K562 (cell line): Measurements from ENCODE around the gene KLB. TPM values are rescaled to one million over a fixed set of nuclear protein-coding genes. Genes with fewer than 3 reads are reported as not detected.

ENCODE experiments used
- ATAC-seq: fragments of 200-7000 bp; cut with Tn5 transposase; 3 replicates; pipeline ENCODE4 v1.9.1; 2020; ENCODE audit warnings: moderate library complexity
- BruUV-seq: library from RNA; stranded (reverse); fragments of 400-500 nt; replicated peaks from 2 replicates; lab custom pipeline; 2021; lab: Mats Ljungman, UMichigan
- CTCF ChIA-PET: fragments of 300-600 bp; formaldehyde crosslinking; extraction: SDS; loops from one replicate; lab custom pipeline; 2021; ENCODE audit warnings: low intra/inter-chr PET ratio; lab: Yijun Ruan, JAX
- POLR2A ChIA-PET: fragments of 300-600, 350-650 bp; sonication (Branson Sonifier 250); formaldehyde crosslinking; extraction: SDS; loops from one replicate; lab custom pipeline; 2021; ENCODE audit warnings: antibody characterized with exemption, inconsistent platforms; lab: Yijun Ruan, JAX
- DNase-seq, 4 experiments: peaks; one replicate each; pipeline versions ENCODE4 v3.0.0 to v3.0.0-alpha.2; 2011 to 2018; ENCODE audit warnings: low spot score in 3 of 4, mixed read lengths in 3 of 4; ENCODE audit errors: extremely low read depth in 1 of 4
- FAIRE-seq: peaks from 2 replicates; lab custom pipeline; 2011; peaks lifted over from hg19 to GRCh38; lab: Jason Lieb, UNC
- H2AFZ ChIP-seq: 2 replicates; pipeline ENCODE4 v1.6.0; 2011; ENCODE audit warnings: low read depth, low read length, control low read depth, inconsistent platforms
- H3K27ac ChIP-seq: fragments of 200-600 bp; 3 replicates; pipeline ENCODE4 v1.8.0; 2011; ENCODE audit warnings: low read depth, mild to moderate bottlenecking, control low read depth, inconsistent platforms, low read length, moderate library complexity, mixed read lengths; ENCODE audit errors: extremely low read depth
- H3K27me3 ChIP-seq, 2 experiments: fragments of 300-600 bp in 1 of 2; 2 replicates in 1 of 2; 3 replicates in 1 of 2; pipeline versions ENCODE4 v1.6.0 to v1.8.0; 2011; ENCODE audit warnings: inconsistent platforms in 2 of 2, low read length in 2 of 2, mild to moderate bottlenecking in 1 of 2, mixed read lengths in 1 of 2, moderate library complexity in 1 of 2; ENCODE audit not compliant: control insufficient read depth in 2 of 2, insufficient read depth in 2 of 2
- H3K36me3 ChIP-seq: fragments of 300-600 bp; 3 replicates; pipeline ENCODE4 v1.8.0; 2011; ENCODE audit warnings: mild to moderate bottlenecking, low read length, inconsistent platforms; ENCODE audit not compliant: control insufficient read depth, insufficient read depth
- H3K4me1 ChIP-seq, 2 experiments: fragments of 200-600 bp in 1 of 2; replicated peaks in 1 of 2; 2 replicates in 1 of 2; 3 replicates in 1 of 2; pipeline versions ENCODE4 v1.5.1 to v1.8.0; 2011; ENCODE audit warnings: inconsistent platforms in 2 of 2, low read length in 2 of 2, mild to moderate bottlenecking in 1 of 2, mixed read lengths in 1 of 2, moderate library complexity in 1 of 2; ENCODE audit not compliant: control insufficient read depth in 2 of 2, insufficient read depth in 2 of 2
- H3K4me2 ChIP-seq: 2 replicates; pipeline ENCODE4 v1.6.1; 2011; ENCODE audit warnings: low read length, control low read depth, inconsistent platforms, mixed read lengths; ENCODE audit not compliant: insufficient read depth
- H3K4me3 ChIP-seq: fragments of 200-600 bp; sonication (generic), shearing (Covaris generic); 2 replicates; pipeline ENCODE4 v1.5.1; 2016; ENCODE audit warnings: control low read depth, inconsistent platforms
- H3K79me2 ChIP-seq: fragments of 200-600 bp; 3 replicates; pipeline ENCODE4 v1.8.0; 2011; ENCODE audit warnings: low read length, inconsistent platforms; ENCODE audit not compliant: control insufficient read depth, insufficient read depth
- H3K9ac ChIP-seq, 2 experiments: 2 replicates each; pipeline versions ENCODE4 v1.6.0 to v1.6.1; 2011; ENCODE audit warnings: low read depth in 2 of 2, low read length in 2 of 2, control low read depth in 1 of 2, inconsistent platforms in 1 of 2, mild to moderate bottlenecking in 1 of 2, mixed read lengths in 1 of 2; ENCODE audit not compliant: insufficient read depth in 1 of 2
- H3K9me1 ChIP-seq: one replicate; pipeline ENCODE4 v1.6.0; 2011; ENCODE audit warnings: inconsistent platforms, mild to moderate bottlenecking, low read length, moderate library complexity; ENCODE audit not compliant: control insufficient read depth, insufficient read depth
- H3K9me3 ChIP-seq: replicated peaks from 2 replicates; pipeline ENCODE4 v1.5.1; 2011; ENCODE audit warnings: low read depth, low read length, inconsistent platforms; ENCODE audit not compliant: control insufficient read depth, insufficient read depth
- H4K20me1 ChIP-seq: replicated peaks from 2 replicates; pipeline ENCODE4 v1.6.1; 2011; ENCODE audit warnings: low read length, inconsistent platforms, mixed read lengths; ENCODE audit not compliant: control insufficient read depth, insufficient read depth
- FOXA3 ChIP-seq, 2 experiments: fragments of 450-650 bp in 1 of 2; sonication (generic) in 1 of 2; formaldehyde crosslinking; IDR thresholded peaks in 1 of 2; conservative IDR thresholded peaks in 1 of 2; 2 replicates each; pipeline versions ENCODE4 v1.4.0 to v1.8.0; 2020 to 2022; ENCODE audit warnings: mild to moderate bottlenecking in 2 of 2, missing genetic modification reagents in 1 of 2
- KLF1 ChIP-seq: fragments of 450-650 bp; IDR thresholded peaks from 2 replicates; pipeline ENCODE4 v1.6.1; 2016; ENCODE audit warnings: missing genetic modification characterization, missing compliant biosample characterization
- RBM34 ChIP-seq: fragments of 200-400 bp; formaldehyde crosslinking; IDR thresholded peaks from 2 replicates; pipeline ENCODE4 v1.6.1; 2018; ENCODE audit warnings: low read length, borderline replicate concordance; ENCODE audit not compliant: insufficient read depth
- SOX6 ChIP-seq: fragments of 450-650 bp; IDR thresholded peaks from 2 replicates; pipeline ENCODE4 v1.6.1; 2014; ENCODE audit warnings: mild to moderate bottlenecking
- VEZF1 ChIP-seq: fragments of 200-800 bp; sonication (Bioruptor generic); IDR thresholded peaks from 2 replicates; pipeline ENCODE4 v1.6.1; 2017; ENCODE audit warnings: missing genetic modification characterization, missing compliant biosample characterization
- ZNF134 ChIP-seq: fragments of 250-450 bp; sonication (Bioruptor Pico); conservative IDR thresholded peaks from 2 replicates; pipeline ENCODE4 v1.4.0; 2020
- ZNF655 ChIP-seq: fragments of 250-450 bp; sonication (Bioruptor Pico); IDR thresholded peaks from 2 replicates; pipeline ENCODE4 v1.5.0; 2021
- WGBS: fragments of 100-300 bp; shearing (Covaris generic); methylation state at CpG from one replicate; pipeline ENCODE4 v1.1.6; 2016; ENCODE audit warnings: low coverage, mixed read lengths; ENCODE audit not compliant: insufficient coverage; ENCODE audit errors: missing lambda C conversion rate; 5-methylcytosine and 5-hydroxymethylcytosine counted together
- in situ Hi-C: fragments of 300-500 bp; cut with MboI; formaldehyde crosslinking; loops from 4 replicates; pipeline ENCODE4 v1.15.0; 2018; ENCODE audit warnings: inconsistent platforms, mixed read lengths
- intact Hi-C: fragments of 100-400 bp; cut with micrococcal nuclease; formaldehyde crosslinking; loops from 2 replicates; pipeline ENCODE4 v1.14.2; 2022
- polyA plus RNA-seq, 8 experiments: library from polyadenylated mRNA; depleted of rRNA in 4 of 8; stranded (reverse) in 5 of 8; unstranded in 3 of 8; fragments of >200 nt; fragmentation: Nextera tagmentation in 2 of 8; fragmentation: Illumina TruSeq in 1 of 8; extraction: Ambion mirVana in 2 of 8; extraction: Trizol in 1 of 8; gene quantifications; 2 replicates each; pipeline versions ENCODE4 v1.2.1 to v1.2.3, GENCODE V29; 2011 to 2014; ENCODE audit warnings: inconsistent platforms in 1 of 8, missing spikeins in 1 of 8
- total RNA-seq, 7 experiments: library from RNA; depleted of rRNA in 6 of 7; stranded (reverse); fragments of >200 nt in 6 of 7; fragmentation: Illumina TruSeq in 2 of 7; extraction: Trizol in 2 of 7; gene quantifications; 2 replicates each; pipeline versions ENCODE4 v1.2.1 to v1.2.3, GENCODE V29; 2011 to 2021; ENCODE audit warnings: low replicate concordance in 1 of 7
- TF ChIP-seq, protein P1 (sequence below): sonication (generic); formaldehyde crosslinking; IDR thresholded peaks from 2 replicates; pipeline ENCODE4 v1.8.0; 2023; ENCODE audit warnings: mild to moderate bottlenecking, missing genetic modification reagents
- TF ChIP-seq, protein P2 (sequence below): fragments of 450-650 bp; IDR thresholded peaks from 2 replicates; pipeline ENCODE4 v1.6.1; 2014; ENCODE audit warnings: low read depth, mild to moderate bottlenecking, moderate library complexity, borderline replicate concordance
- TF ChIP-seq, protein P3 (sequence below): sonication (generic); formaldehyde crosslinking; IDR thresholded peaks from 2 replicates; pipeline ENCODE4 v1.8.1; 2022; ENCODE audit warnings: missing genetic modification reagents

Gene KLB
- total and polyA plus RNA-seq, 9 of the 15 experiments (the other 6 are each of a cell fraction or from before 2014, with no cell fraction given): 0.04 to 0.13 TPM; not detected in 7

GRCh38 chr4:39433878-39434492 is 27.3 kb downstream of the KLB start:
- in situ Hi-C loops: no loop called here
- DNase-seq (no peak), ATAC-seq (no peak), FAIRE-seq (no peak)
- Histone ChIP-seq H2AFZ (no peak overlapping the region), H3K36me3 (no peaks in the 10 kb centered on the region), H3K4me1 (peaks cover 0 to 6% of the 10 kb centered on the region in 2 experiments; a peak in 1 of 5 replicates), H3K9me1 (no peaks in the 10 kb centered on the region), H3K9ac (no peak overlapping the region), H3K27ac (no peak overlapping the region), H3K79me2 (no peaks in the 10 kb centered on the region), H4K20me1 (no peaks in the 10 kb centered on the region), H3K4me3 (no peak overlapping the region), H3K4me2 (no peak overlapping the region), H3K27me3 (peaks cover 0 to 4% of the 10 kb centered on the region in 2 experiments; a peak in 2 of 5 replicates), H3K9me3 (no peaks in the 10 kb centered on the region)
- BruUV-seq: no TSS peak
- intact Hi-C loops: no loop called here
- POLR2A ChIA-PET: interaction anchor here (0.7 to 1.2 kb wide), 3 partner anchors 10 to 69 kb away, joined by 3 to 6 read pairs (median 3); no protein-coding TSS in a partner anchor
- CTCF ChIA-PET: no interaction called here
- 51% methylated on average over 8 of the region's 11 CpGs for WGBS
- no peak for TF ChIP-seq ZNF134 (CRISPR knock-in tag)
- TF ChIP-seq SOX6: no peak
- TF ChIP-seq VEZF1: no peak
- TF ChIP-seq, protein P1, sequence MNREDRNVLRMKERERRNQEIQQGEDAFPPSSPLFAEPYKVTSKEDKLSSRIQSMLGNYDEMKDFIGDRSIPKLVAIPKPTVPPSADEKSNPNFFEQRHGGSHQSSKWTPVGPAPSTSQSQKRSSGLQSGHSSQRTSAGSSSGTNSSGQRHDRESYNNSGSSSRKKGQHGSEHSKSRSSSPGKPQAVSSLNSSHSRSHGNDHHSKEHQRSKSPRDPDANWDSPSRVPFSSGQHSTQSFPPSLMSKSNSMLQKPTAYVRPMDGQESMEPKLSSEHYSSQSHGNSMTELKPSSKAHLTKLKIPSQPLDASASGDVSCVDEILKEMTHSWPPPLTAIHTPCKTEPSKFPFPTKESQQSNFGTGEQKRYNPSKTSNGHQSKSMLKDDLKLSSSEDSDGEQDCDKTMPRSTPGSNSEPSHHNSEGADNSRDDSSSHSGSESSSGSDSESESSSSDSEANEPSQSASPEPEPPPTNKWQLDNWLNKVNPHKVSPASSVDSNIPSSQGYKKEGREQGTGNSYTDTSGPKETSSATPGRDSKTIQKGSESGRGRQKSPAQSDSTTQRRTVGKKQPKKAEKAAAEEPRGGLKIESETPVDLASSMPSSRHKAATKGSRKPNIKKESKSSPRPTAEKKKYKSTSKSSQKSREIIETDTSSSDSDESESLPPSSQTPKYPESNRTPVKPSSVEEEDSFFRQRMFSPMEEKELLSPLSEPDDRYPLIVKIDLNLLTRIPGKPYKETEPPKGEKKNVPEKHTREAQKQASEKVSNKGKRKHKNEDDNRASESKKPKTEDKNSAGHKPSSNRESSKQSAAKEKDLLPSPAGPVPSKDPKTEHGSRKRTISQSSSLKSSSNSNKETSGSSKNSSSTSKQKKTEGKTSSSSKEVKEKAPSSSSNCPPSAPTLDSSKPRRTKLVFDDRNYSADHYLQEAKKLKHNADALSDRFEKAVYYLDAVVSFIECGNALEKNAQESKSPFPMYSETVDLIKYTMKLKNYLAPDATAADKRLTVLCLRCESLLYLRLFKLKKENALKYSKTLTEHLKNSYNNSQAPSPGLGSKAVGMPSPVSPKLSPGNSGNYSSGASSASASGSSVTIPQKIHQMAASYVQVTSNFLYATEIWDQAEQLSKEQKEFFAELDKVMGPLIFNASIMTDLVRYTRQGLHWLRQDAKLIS (CRISPR knock-in tag): no peak
- no peak for TF ChIP-seq FOXA3 (CRISPR knock-in tag; conservative IDR thresholded peaks at IDR 0.05 in 1 of 2, IDR thresholded peaks at IDR 0.05 in 1 of 2)
- TF ChIP-seq, protein P2, sequence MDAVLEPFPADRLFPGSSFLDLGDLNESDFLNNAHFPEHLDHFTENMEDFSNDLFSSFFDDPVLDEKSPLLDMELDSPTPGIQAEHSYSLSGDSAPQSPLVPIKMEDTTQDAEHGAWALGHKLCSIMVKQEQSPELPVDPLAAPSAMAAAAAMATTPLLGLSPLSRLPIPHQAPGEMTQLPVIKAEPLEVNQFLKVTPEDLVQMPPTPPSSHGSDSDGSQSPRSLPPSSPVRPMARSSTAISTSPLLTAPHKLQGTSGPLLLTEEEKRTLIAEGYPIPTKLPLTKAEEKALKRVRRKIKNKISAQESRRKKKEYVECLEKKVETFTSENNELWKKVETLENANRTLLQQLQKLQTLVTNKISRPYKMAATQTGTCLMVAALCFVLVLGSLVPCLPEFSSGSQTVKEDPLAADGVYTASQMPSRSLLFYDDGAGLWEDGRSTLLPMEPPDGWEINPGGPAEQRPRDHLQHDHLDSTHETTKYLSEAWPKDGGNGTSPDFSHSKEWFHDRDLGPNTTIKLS: no peak
- TF ChIP-seq RBM34: no peak
- TF ChIP-seq, protein P3, sequence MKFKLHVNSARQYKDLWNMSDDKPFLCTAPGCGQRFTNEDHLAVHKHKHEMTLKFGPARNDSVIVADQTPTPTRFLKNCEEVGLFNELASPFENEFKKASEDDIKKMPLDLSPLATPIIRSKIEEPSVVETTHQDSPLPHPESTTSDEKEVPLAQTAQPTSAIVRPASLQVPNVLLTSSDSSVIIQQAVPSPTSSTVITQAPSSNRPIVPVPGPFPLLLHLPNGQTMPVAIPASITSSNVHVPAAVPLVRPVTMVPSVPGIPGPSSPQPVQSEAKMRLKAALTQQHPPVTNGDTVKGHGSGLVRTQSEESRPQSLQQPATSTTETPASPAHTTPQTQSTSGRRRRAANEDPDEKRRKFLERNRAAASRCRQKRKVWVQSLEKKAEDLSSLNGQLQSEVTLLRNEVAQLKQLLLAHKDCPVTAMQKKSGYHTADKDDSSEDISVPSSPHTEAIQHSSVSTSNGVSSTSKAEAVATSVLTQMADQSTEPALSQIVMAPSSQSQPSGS (CRISPR knock-in tag): no peak
- TF ChIP-seq ZNF655 (CRISPR knock-in tag): no peak
- TF ChIP-seq KLF1 (tag): no peak
